A673 (cell line): Measurements from ENCODE around the gene ADAMTS6. TPM values are rescaled to one million over a fixed set of nuclear protein-coding genes. Genes with fewer than 3 reads are reported as not detected.

Experiments used
- BruUV-seq: library from RNA; stranded (reverse); fragments of 400-500 nt; replicated peaks from 2 replicates; lab custom pipeline; 2021; lab: Mats Ljungman, UMichigan
- CTCF ChIA-PET: fragments of 300-600 bp; sonication (Branson Sonifier 250); formaldehyde crosslinking; loops from one replicate; lab custom pipeline; 2022; ENCODE audit warnings: antibody characterized with exemption; lab: Charles Lee
- POLR2A ChIA-PET: fragments of 300-600 bp; sonication (Branson Sonifier 250); formaldehyde crosslinking; loops from one replicate; lab custom pipeline; 2022; ENCODE audit warnings: antibody characterized with exemption; ENCODE audit not compliant: low non-redundant PET; lab: Charles Lee
- DNase-seq: peaks from one replicate; pipeline ENCODE4 v3.0.0-alpha.2; 2015; ENCODE audit warnings: low spot score
- H3K27ac ChIP-seq: fragments of 200-600 bp; sonication (generic); 2 replicates; pipeline ENCODE4 v1.5.1; 2016; ENCODE audit warnings: mixed run types, low read depth, mild to moderate bottlenecking, mixed read lengths, antibody characterized with exemption, low read length; ENCODE audit not compliant: poor library complexity, severe bottlenecking
- H3K27me3 ChIP-seq: fragments of 200-600 bp; sonication (generic); replicated peaks from 2 replicates; pipeline ENCODE4 v1.6.1; 2017; ENCODE audit warnings: mixed run types, low read depth, mild to moderate bottlenecking, mixed read lengths, antibody characterized with exemption, low read length; ENCODE audit not compliant: insufficient read depth, poor library complexity
- H3K36me3 ChIP-seq: fragments of 200-600 bp; sonication (generic); 2 replicates; pipeline ENCODE4 v1.6.1; 2016; ENCODE audit warnings: mixed run types, mild to moderate bottlenecking, mixed read lengths, antibody characterized with exemption, low read length; ENCODE audit not compliant: insufficient read depth, poor library complexity, severe bottlenecking
- H3K4me1 ChIP-seq: fragments of 200-600 bp; sonication (generic); 2 replicates; pipeline ENCODE4 v1.6.1; 2017; ENCODE audit warnings: mixed run types, mild to moderate bottlenecking, mixed read lengths, antibody characterized with exemption, low read length; ENCODE audit not compliant: insufficient read depth, poor library complexity, severe bottlenecking
- H3K4me3 ChIP-seq: fragments of 200-600 bp; sonication (generic); 2 replicates; pipeline ENCODE4 v1.5.1; 2016; ENCODE audit warnings: low read depth, mixed run types, mild to moderate bottlenecking, mixed read lengths, low read length; ENCODE audit not compliant: poor library complexity, severe bottlenecking
- H3K9me3 ChIP-seq: fragments of 200-600 bp; sonication (generic); 2 replicates; pipeline ENCODE4 v1.6.1; 2016; ENCODE audit warnings: mixed run types, low read depth, mild to moderate bottlenecking, mixed read lengths, antibody characterized with exemption, low read length; ENCODE audit not compliant: poor library complexity, severe bottlenecking
- EZH2 ChIP-seq: fragments of 200-600 bp; sonication (generic); IDR thresholded peaks from 2 replicates; pipeline ENCODE4 v1.6.1; 2017; ENCODE audit warnings: borderline replicate concordance, low read depth, mild to moderate bottlenecking, mixed read lengths, antibody characterized with exemption, low read length; ENCODE audit not compliant: poor library complexity, severe bottlenecking
- intact Hi-C: fragments of 100-400 bp; cut with micrococcal nuclease; formaldehyde crosslinking; loops from one replicate; pipeline ENCODE4 v1.10.0; 2022; ENCODE audit not compliant: unreplicated experiment
- total RNA-seq: library from RNA; stranded (reverse); gene quantifications from 2 replicates; pipeline ENCODE4 v1.2.3, GENCODE V29; 2021
- TF ChIP-seq, protein P1 (sequence below): fragments of 300-800, 200-600 bp; sonication (generic); conservative IDR thresholded peaks from 2 replicates; pipeline ENCODE4 v1.5.1; 2017; ENCODE audit warnings: low read depth, mild to moderate bottlenecking, antibody characterized with exemption, low read length, moderate library complexity, mixed read lengths

ADAMTS6 gene
- total RNA-seq, 1 experiment from 2014 or later: 2.6 TPM

GRCh38 chr5:65125591-65126541 is 355.9 kb downstream of the ADAMTS6 start:
- no peak for TF ChIP-seq EZH2
- TF ChIP-seq, protein P1, sequence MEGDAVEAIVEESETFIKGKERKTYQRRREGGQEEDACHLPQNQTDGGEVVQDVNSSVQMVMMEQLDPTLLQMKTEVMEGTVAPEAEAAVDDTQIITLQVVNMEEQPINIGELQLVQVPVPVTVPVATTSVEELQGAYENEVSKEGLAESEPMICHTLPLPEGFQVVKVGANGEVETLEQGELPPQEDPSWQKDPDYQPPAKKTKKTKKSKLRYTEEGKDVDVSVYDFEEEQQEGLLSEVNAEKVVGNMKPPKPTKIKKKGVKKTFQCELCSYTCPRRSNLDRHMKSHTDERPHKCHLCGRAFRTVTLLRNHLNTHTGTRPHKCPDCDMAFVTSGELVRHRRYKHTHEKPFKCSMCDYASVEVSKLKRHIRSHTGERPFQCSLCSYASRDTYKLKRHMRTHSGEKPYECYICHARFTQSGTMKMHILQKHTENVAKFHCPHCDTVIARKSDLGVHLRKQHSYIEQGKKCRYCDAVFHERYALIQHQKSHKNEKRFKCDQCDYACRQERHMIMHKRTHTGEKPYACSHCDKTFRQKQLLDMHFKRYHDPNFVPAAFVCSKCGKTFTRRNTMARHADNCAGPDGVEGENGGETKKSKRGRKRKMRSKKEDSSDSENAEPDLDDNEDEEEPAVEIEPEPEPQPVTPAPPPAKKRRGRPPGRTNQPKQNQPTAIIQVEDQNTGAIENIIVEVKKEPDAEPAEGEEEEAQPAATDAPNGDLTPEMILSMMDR: no peak
- POLR2A ChIA-PET: no interaction called here
- DNase-seq: no peak
- BruUV-seq: no TSS peak
- H3K36me3 ChIP-seq: no peaks in the 10 kb centered on the region
- no peak overlapping the region for H3K27ac ChIP-seq
- H3K9me3 ChIP-seq: no peaks in the 10 kb centered on the region
- no peaks in the 10 kb centered on the region for H3K27me3 ChIP-seq
- no peaks in the 10 kb centered on the region for H3K4me1 ChIP-seq
- H3K4me3 ChIP-seq: no peak overlapping the region
- intact Hi-C loops: no loop called here
- CTCF ChIA-PET: no interaction called here

DNA sequence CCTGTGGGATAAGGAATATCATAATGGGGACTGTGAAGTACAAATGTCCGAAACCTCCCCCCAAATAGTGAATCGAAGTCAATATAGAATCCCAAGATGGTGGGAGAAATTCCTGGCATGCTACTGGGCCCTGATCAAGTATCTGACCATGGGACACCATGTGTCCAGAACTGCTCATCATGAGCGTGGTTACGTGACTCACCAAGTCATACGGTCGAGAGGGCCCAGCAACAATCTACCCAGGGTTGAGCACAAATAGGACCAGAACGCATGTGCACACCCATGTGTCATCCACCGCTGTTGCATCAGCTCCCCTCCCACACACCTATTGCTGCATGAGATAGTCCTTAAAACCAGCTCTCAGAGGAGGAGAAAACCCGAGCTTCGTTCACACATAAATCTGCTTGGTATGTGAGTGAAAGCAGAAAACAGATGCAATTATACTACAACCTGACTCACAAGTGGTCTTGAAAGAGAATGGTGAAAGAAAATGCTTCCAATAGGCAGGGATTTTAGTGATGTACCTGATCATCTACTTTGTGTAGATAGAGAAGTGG is 359.8 kb downstream of the ADAMTS6 start:
- intact Hi-C loops: no loop called here
- Histone ChIP-seq H3K4me1 (no peaks in the 10 kb centered on the region), H3K27me3 (no peaks in the 10 kb centered on the region), H3K4me3 (no peak overlapping the region), H3K9me3 (no peaks in the 10 kb centered on the region), H3K27ac (no peak overlapping the region), H3K36me3 (no peaks in the 10 kb centered on the region)
- no peak for DNase-seq
- ChIA-PET POLR2A (no interaction called here), CTCF (no interaction called here)
- no TSS peak for BruUV-seq
- TF ChIP-seq, protein P1: no peak
- no peak for TF ChIP-seq EZH2

DNA sequence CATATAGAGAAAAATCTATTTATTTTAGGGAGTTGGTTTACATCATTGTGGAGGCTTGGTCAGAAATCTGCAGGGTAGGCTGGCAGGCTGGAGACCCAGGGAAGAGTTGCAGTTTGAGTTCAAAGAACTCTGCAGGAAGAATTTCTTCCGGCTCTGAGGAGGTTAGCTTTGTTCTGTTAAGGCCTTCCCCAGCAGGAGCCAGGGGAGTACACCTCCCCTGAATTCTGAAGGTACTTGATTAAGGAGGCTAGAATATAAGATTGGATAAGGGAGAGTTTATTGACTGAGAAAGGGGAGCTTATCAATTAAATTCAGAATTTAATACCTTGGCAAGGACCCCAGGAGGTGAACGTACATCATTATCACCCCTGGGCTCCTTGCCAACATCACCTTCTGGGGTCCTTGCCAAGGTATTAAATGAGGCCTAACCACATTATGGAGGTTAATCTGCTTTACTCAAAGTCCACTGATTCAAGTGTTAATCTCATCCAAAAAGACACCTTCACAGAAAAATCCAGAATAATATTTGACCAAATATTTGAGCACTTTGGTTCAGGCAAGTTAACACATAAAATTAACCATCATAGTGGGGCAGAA is 361.3 kb downstream of the ADAMTS6 start:
- H3K9me3 ChIP-seq: no peaks in the 10 kb centered on the region
- H3K27me3 ChIP-seq: no peaks in the 10 kb centered on the region
- intact Hi-C loops: no loop called here
- no peak overlapping the region for H3K4me3 ChIP-seq
- BruUV-seq: no TSS peak
- H3K4me1 ChIP-seq: no peaks in the 10 kb centered on the region
- no peaks in the 10 kb centered on the region for H3K36me3 ChIP-seq
- ChIA-PET CTCF (no interaction called here), POLR2A (no interaction called here)
- no peak for DNase-seq
- TF ChIP-seq EZH2: no peak
- TF ChIP-seq, protein P1: no peak
- no peak overlapping the region for H3K27ac ChIP-seq
